RPMI8226 (cell line): Measurements from ENCODE around the gene XBP1.
"Not testable (repeated sequence)": the region's sequence is repeated elsewhere in the genome, so short reads cannot be mapped to it uniquely, and the experiment has no call there.

Source experiments
- DNase-seq: peaks from one replicate; pipeline ENCODE4 v3.0.0-alpha.2; 2015

Gene XBP1

GRCh38 chr22:28800308-28801041 lies at the start of gene XBP1:
XBP1 (minus strand) TSS chr22:28800569.
- peak; percentile 97 for DNase-seq

GRCh38 chr22:28846994-28847393 lies 46.6 kb upstream of the XBP1 start:
- DNase-seq, result no peak

DNA sequence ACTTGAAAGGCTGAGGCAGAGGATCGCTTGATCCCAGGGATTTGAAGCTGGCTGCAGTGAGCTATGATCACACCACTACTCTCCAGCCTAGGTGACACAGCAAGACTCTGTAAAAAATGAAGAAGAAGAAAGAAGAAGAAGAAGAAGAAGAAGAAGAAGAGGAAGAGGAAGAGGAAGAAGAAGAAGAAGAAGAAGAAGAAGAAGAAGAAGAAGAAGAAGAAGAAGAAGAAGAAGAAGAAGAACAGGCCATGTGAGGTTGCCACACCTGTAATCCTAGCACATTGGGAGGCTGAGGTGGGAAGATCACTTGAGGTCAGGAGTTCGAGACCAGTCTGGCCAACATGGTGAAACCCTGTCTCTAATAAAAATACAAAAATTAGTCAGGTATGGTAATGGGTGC lies 43.9 kb upstream of the XBP1 start:
- not testable (repeated sequence) for DNase-seq

DNA sequence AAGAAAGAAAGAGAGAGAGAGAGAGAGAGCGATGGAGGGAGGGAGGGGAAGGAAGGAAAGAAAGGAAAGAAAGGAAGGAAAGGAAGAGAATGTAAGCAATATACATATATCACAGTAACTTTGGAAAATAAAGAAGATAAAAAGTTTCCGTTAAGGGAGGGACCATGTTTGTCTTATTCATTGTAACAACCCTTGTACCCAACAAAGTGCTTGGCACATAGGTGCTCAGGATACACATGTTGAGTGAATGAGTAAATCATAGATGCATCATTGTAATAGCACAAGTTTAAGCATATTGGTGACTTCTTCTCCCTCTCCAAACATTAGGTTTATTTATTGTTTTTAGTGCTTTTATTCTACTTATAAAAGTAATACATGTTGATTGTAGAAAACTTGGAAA lies 43.3 kb upstream of the XBP1 start:
- DNase-seq, result no peak

- no peak for DNase-seq
Measured at GRCh38 chr22:28841111-28841510, 40.7 kb upstream of the XBP1 start.

- DNase-seq, result no peak
Measured at GRCh38 chr22:28838971-28839370, 38.6 kb upstream of the XBP1 start.

DNA sequence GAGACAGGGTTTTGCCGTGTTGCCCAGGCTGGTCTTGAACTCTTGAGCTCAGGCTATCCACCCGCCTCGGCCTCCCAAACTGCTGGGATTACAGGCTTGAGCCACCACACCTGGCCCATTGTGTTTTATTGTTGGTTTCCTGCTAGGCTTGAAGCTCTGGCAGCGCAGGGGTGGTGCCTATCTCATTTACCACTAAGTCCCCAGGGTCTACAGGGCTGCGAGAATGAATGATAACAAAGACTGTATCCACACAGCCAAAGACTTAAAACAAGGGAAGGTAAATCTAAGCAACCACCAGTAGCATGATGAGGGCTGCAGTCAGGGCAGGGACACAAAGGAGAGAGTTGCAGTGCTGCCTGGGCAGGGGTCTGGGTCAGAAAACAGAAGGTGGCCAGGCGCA lies 37.3 kb upstream of the XBP1 start:
- DNase-seq, result no peak

- DNase-seq, result no peak
Measured at GRCh38 chr22:28835630-28836189, 35.3 kb upstream of the XBP1 start.

DNA sequence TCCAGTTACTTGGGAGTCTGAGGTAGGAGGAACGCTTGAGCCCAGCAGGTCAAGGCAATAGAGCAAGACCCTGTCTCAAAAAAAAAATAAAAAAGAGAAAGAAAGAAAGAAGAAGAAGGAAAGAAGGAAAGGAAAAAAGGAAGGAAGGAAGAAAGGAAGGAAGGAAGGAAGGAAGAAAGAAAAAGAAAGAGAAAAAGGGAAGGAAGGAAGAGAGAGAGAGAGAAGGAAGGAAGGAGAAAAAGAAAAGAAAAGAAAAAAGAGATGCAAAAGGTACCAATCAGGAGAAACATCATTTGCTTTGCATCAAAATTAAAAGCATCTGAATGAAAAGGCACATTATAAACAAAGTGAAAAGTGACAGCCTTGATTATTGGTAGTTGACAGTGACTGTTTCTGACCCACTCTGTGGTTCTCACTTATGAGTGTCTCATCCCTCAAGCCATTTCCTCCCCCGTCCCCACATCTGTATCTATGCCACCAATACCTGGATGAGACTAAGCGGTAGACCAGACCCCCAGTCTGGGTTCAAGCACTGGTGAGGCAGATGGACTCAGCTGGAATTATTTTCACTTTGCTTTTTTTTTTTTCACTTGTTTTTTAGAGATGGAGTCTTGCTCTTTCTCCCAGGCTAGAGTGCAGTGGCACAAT lies 33.0 kb upstream of the XBP1 start:
- DNase-seq, result no peak

GRCh38 chr22:28832731-28833130 lies 32.4 kb upstream of the XBP1 start:
- no peak for DNase-seq

DNA sequence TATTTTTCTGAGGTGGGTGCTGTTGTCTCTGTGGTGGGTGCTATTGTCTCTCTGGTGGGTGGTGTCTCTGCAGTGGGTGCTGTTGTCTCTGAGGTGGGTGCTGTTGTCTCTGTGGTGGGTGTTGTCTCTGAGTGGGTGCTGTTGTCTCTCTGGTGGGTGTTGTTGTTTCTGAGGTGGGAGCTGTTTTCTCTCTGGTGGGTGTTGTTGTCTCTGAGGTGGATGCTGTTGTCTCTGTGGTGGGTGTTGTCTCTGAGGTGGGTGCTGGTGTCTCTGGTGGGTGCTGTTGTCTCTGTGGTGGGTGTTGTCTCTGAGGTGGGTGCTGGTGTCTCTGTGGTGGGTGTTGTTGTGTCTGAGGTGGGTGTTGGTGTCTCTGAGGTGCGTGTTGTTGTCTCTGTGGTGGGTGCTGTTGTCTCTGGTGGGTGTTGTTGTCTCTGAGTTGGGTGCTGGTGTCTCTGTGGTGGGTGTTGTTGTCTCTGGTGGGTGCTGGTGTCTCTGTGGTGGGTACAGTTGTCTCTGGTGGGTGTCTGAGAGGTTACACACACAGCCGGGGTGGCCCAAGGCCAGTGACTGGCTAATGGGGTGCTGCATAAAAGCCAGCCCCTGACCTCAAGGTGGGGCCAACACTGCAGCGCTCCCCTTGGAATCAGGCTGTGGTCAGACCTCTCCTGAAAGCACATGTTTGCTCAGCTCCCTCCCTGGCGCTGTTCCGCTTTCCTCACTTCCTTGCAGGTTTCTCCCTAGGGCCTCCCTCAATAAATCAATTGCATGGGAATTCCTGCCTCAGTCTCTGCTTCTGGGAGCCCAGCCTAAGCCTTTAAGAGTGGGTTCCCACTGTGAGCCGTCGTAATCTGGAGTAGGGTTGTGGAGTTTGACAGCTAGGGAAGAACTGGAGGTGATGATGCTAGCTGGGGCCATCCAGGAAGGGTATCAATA lies 31.0 kb upstream of the XBP1 start:
- no peak for DNase-seq

DNA sequence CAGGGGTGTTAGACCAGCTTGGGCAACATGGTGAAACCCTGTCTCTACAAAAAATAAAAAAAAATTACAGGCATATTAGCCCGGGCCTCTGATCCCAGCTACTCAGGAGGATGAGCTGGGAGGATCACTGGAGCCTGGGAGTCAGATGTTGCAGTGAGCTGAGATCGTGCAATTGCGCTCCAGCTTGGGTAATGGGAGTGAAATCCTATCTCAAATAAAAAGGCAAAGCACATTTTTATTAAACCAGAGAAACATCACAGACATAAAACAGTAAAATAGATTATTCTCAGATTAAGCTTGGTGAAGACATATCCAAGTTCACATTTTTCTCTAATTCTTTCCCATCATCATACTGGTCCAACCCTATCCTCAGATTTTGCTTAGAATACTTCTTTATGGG lies 30.1 kb upstream of the XBP1 start:
- no peak for DNase-seq

- DNase-seq, result peak; percentile 88
Measured at GRCh38 chr22:28829358-28830181, 29.2 kb upstream of the XBP1 start.

DNA sequence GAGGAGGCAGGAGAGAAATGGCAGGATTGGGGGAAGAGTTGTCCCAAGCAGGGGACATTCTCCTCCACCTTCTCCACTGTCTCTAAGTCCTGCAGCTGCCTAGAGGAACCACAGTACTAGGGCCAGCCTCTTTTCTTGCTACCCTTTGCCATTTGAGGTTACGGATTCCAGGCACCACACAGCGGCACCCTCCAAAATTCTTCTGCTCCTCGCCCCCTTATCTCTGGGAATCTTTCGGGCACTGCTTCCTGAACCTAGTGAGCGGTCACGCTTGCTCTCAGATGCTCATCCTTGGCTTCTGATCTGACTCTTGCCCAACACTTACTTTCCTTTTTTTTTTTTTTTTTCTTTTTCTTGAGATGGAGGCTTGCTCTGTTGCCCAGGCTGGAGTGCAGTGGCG lies 26.6 kb upstream of the XBP1 start:
- no peak for DNase-seq

GRCh38 chr22:28826430-28826829 lies 26.1 kb upstream of the XBP1 start:
- not testable (repeated sequence) for DNase-seq

- DNase-seq, result not testable (repeated sequence)
Measured at GRCh38 chr22:28824455-28824854, 24.1 kb upstream of the XBP1 start.

DNA sequence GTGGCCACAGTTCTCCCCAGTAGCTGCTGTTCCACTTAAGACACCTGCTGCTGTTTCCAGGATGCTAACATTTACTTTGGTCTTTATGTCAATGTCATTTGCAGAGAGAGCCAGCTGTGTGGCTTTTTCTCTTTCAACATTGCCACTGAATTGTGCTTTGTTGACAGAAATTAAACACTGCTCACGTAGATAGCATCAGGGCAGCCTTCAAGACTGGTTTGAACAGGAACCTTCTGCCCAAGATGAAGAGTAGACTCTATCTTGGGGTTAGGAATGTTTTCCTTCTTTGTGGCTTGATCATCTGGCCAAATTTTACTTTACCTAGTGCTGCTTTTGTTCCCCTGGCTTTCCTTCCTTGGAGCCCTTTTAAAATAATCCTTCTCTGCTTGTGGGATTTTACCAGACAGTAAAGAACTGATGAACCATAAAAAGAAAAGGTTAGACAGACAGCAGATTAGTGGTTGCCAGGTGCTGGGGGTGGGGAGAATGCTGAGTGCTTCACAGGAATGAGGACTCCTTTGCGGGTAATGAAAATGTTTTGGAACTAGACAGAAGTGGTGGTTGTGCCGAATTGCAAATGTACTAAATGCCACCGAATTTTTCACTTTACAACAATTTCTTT lies 22.7 kb upstream of the XBP1 start:
- DNase-seq, result peak; percentile 91

DNA sequence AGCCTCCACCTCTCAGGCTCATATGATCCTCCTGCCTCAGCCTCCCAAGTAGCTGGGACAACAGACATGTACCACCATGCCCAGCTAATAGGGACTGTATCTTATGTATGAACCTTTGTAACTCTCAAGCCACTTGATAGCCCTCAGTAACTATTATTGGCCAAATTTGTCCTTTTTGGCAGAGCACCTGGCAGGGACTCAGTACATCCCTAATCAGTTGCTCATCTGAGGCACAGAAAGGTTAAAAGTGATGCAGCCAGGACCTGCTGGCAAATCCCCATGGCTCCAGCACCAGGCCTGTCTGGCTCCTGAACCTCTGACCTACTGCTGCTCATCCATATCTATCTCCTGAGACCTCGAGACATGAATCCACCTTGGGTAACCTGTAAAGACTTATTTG lies 21.1 kb upstream of the XBP1 start:
- DNase-seq, result no peak

DNA sequence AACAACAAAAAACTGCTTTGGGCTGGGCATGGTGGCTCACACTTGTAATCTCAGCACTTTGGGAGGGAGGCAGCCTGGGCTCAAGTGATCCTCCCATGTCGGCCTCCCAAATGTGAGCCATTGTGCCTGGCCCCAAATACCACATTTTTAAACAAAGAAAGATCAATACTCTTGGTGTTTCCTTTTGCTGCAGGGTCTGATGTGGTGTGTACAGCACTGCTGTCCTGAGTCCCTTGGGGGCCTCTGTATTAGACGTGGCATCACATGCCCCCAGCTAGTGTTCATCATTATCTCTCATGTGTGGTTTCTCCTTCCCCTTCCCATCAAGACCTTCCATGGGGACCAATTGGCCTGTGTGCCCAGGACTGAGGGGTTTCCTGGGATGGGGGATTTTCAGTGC lies 20.5 kb upstream of the XBP1 start:
- DNase-seq, result no peak

DNA sequence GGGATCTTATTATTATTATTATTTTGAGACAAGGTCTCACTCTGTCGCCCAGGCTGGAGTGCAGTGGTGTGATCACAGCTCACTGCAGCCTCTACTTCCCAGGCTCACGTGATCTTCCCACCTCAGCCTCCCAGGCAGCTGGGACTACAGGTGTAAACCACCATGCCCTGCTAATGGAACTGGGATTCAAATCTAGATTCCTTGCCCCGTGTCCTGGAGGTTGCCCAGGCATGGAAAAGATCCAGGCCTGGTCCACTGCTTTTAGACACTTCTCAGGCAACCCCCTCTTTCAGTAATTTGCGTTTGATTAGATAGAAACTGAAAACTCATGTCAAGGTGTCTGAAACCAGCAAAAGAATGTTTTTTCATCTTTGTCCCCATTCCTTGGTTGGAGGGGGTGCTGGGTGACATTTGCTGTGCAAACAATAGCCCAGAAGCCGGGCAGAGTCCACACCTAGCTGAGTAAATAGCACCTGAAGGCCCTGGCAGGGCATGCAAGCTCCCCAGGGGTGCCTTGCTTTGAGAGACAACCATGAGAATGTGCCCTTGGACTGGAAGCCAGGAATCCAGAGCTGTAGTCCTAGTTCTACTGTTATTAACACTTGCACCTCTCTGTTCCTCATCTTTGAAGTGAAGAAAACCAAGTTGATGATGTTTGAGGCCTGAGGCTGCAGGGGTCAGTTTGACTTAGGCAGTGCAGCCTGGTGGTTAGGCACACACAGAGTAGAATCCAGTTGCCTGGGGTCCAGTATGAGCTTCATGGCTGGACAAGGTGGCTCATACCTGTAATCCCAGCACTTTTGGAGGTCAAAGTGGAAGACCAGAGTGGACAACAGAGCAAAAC lies 19.1 kb upstream of the XBP1 start:
- DNase-seq, result peak; percentile 82
